A204.1 (cell line): ENCODE measurements around the gene TWF2.

ENCODE experiments used
- FAIRE-seq: peaks from 2 replicates; lab custom pipeline; 2012; peaks lifted over from hg19 to GRCh38; lab: Jason Lieb, UNC

Gene TWF2

DNA sequence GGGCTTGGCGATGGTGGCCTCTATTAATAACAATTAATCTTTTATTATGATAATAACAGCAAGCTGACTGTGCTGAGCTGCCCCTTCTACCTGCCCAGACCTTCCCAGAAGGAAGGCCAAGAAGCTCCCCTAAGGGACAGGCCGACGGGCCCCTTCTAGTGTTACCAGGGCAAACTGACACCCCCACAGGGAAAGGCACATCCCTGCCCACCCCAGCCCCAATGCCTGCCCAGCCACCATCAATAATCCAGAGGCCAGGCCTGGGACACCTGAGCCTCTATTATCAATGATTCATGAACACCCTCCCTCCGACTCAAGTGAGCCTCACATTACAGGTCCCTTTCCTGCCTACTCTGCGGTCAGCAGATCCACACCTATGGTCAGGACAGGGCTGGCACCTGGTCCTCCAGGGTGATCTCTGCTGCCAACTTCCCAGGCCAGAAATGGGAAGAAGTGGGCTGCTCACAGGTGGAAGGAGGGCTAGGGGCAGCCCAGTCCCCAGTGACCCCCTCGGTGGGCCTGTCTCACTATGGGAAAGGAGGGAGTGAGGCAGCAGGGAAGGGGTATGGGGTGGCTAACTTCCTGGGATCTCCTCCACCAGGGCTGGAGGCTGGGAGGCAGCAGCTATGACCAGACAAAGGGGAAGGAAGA lies 1.8 kb downstream of the TWF2 start:
- no peak for FAIRE-seq

DNA sequence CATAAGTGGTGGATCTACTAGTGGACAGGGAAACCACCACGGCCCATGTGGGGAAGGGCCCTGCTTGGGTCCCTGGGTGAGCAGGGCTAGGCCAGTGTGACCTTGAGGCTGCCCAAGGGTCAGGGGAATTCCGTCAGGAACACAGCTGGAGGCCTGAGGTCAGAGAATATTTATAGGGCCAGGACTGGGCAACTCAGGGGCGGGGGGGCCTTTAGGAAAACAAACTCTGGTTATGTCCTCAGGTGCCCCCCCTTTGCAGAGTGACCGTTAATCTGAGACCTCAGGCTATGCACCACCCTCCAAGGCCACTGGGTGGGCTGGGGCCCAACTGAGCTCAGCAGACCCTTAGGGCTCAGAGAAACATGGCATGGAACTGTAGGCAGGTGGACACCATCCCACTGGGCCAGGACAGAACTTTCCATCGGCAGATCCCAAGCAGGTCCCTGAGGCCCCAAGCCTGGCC lies 2.5 kb downstream of the TWF2 start:
- FAIRE-seq = no peak

DNA sequence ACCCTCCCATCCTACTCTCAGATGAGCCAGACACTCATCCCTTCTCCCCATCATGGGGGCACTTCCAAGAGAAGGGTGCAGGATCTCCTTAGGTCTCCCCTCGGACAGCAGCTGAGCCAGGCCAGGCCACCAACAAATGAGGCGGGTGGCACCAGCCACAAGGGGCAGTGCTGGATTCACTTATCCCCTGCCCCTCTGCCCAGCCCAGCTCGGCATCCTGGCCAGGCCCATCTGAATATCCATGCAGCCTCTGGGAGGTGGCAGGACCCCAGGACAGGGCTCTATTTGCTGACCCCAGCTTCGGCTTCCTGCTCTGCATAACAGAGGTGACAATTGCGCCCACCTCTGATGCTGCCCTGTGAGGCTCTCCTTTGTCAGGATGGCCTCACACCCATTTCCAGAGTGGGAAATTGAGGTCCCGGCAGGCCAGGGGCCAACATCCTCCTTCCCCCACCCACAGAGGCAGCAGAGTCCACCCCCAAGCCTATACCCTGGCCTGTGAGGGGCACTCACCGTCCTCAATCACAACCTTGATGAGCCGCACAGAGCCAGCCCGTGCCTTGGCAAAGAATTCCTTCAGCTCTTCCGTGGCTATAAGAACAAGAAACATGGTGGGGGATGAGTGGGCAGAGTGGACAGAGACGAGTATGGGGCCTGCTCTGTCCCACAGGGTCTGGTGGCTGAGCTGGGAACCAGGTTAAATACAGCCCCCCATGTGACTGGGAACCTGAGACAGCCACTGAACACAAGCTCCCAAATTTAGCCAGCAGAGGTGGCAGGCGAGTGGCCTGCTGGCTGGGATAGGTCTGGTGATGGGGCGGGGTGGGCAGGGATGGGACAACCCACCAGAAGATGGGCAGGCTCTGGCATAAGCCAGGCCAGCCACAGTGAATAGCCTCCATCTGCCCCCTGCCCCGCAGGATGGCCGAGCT lies 4.2 kb downstream of the TWF2 start:
- FAIRE-seq = no peak

DNA sequence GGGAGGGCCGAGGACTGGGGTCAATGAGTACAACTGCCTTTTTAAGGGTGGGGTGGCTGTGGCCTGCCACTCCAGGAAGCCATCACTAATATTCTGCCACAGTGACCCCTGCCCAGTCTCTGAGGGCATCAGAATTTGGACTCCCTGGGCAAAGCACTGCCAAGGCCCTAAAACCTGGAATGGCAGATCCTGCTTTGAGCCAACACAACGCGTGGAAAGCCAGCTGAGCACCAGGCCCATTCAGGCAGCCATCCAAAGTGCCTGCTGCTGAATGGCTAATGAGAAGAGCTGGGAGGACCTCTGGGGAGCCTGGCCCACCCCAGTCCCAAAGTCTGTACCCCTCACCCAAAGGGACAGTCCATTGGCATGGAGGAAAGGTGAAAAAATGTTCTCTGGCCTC lies 5.0 kb downstream of the TWF2 start:
- no peak for FAIRE-seq

DNA sequence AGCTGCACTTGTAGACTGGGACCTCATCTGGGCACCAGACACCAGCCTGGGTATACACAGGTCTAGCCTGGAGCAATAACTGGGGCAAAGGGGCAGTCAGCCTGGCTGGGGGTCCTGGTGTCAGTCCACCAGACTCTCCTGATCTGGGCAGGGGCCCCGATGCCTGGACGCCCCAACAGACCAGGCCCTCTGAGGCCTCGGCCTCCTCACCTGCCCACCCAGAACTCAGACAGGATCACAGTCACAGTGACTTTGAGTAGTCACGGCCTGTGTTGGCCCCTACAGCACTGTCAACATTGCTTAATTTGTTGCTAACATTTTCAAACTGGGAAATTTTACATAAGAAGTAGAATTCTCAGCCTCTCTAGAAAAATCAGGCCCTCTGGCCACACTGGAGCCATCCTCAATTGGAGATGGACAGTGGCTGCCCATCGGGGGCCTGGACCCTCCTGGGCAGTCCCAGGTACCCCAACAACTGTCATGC lies 5.8 kb downstream of the TWF2 start:
- FAIRE-seq = no peak

DNA sequence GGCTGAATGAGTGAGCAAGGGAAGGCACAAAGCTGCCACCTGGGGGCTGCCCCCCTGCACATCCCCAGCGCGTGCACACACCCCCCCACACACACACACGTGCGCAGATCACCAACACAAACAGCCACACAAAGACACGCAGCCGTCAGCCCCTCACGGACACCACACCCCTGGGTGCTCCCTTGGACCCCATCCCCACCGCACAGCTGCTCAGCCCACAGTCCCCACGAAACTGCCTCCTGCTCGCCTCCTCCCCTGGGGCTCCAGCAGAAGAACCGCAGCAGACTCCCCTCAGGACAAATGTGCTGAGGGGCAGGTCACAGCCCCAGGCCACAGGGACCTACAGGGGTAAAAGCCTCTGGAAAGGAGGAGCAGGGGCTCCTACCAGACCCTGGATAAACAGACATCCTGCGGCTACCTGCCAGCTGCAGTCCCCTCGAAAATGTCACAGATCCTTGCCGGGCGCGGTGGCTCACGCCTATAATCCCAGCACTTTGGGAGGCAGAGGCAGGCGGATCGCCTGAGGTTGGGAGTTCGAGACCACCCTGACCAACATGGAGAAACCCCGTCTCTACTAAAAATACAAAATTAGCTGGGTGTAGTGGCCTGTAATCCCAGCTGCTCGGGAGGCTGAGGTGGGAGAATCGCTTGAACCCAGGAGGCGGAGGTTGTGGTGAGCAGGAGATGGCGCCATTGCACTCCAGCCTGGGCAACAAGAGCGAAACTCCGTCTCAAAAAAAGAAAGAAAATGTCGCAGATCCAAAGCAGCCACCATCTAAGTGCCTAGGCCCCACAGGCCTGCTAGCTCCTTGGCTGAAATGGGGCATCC lies 6.5 kb downstream of the TWF2 start:
- FAIRE-seq = no peak

DNA sequence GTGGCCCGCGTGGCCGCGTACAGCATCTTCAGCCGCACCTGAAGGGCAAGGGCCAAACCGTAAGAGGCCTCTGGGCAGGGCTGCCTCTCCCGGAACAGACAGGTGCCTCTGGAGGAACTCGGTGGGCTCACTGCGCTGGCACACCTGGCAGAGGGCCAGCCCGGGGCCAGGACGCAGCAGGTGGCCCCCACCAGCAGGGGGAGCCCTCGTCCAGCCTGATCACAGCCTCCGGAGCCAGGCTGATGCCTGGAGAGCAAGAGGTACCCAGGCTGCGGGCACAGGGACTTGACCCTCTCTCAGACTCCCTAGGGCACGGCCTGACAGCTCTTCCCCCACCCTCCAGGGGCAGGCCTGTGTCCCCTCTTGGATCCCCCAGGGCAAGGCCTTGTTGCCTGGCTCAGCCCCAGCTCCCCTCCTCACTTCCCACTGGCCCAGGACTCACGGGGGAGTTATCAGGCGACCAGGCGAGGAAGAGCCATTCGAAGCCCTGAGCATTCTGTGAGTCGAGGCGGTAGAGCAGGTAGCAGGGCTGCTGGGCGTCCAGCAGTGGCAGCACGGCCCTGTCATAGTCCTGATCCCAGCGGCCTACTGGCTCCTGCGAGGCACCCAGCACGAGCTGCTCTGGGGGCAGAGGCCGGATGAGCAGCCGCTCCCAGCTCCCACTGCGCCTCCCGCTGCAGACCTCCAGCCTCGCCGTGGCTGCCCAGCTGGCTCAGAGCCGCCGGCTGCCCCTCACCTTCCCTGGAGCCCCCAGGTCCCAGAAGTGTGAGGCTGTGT lies 7.3 kb downstream of the TWF2 start:
- no peak for FAIRE-seq

DNA sequence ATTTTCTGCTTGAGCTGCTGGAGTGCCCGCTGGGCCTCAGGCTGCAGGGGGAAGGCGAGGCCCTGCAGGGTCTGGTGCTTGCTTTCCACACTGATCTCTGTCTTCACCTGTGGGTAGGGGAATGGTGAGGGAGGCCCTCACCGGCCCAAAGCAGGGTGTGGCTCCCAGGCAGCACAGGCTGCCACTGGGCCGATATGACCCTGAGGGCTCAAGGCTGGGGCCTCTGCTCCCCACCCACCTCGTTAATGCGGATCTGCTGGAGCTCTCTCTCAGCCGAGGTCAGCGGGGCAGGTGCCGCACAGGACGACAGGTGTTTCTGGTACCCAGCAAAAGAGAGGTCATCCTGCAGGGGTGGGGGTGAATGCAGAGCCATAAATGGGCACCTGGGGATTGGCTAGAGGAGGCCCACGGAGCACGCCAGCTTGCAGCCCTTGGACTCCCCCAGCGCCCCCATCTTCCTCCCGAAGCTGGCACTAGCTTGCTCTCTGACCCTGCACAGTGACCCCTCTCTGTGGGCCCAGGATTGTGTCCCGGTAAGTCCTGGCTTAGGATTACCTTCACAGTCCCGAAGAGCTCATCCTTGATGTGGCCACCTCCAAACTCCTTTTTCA lies 8.0 kb downstream of the TWF2 start:
- no peak for FAIRE-seq

DNA sequence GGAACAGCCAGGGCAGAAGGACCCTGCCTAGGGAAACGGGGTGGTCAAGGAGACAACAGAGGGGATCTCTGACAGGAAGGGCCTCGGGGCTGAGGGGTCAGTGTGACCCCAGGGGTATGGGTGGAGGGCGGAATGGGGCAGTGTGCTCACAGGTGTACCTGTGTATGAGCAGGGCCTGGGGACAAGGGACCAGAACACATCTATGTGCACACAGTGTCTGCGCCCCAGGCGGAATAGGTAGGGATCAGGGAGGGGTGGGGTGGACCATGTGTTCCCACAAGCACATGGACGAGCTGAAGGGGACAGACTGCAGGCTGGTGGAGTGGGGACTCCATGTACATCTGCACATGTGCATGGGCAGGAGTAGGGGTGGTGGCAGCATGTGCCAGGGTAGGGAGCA lies 8.5 kb downstream of the TWF2 start:
- FAIRE-seq = no peak

DNA sequence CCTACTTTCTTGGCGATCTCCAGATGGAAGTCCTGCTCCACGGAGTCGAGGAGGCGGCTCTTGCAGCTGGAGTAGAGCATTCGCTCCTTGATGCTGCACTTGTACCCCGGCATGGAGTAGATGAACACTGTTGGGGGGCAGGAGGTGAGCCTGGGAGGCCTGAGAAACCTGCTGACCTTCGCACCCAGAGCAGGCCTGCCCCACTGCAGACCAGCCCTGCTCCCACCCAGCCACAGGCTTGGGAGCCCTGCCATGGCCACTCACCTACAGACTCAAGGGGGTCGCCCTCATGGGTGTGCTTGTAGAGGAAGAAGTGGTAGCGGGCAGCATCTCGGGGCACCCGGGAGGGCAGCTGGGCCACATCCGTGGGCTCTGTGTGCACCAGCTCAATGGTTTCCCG lies 9.3 kb downstream of the TWF2 start:
- FAIRE-seq = no peak

DNA sequence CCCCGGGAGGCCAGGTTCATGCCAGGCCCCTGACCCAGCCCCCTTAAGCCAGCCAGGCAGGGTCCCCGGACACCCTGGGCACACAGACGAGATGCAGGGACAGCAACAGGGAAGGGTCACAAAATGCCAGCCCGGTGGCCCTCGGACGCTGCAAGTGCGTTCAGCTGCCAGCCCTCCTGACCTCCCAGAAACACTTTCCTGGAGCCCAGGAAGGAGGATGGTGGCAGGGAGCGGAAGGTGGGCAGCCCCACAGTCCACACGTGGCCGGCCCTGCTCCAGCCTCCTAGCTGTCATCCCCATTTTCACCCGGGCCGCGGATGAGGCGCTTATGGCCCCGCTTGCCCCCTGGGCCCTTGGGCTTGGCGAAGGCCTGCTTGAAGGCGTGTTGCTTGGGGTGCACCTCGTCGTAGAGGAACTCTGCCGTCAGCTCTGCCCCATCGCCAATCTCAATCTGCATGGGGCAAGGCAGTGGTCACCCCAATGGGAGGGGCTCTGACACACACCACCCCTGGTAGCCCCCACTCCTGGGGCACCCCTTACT lies 10.1 kb downstream of the TWF2 start:
- no peak for FAIRE-seq

DNA sequence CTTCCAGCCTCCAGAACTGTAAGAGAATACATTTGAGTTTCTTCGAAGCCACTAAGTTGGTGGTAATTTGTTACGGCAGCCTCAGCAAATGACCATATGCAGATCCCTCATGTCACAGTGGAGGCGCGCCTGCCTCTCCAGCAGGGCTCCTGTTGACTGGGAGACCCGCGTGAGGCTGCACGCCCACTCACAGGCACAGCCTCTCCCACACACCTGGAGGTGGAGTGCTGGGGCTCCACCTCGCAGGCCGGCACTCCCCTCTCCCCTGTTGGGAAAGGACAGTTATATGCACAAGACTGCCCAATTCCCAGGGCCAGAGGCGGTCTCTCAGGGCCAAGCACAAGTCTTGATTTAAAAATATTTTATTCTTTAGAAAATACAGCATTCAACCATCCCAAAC lies 10.7 kb downstream of the TWF2 start:
- FAIRE-seq = no peak

DNA sequence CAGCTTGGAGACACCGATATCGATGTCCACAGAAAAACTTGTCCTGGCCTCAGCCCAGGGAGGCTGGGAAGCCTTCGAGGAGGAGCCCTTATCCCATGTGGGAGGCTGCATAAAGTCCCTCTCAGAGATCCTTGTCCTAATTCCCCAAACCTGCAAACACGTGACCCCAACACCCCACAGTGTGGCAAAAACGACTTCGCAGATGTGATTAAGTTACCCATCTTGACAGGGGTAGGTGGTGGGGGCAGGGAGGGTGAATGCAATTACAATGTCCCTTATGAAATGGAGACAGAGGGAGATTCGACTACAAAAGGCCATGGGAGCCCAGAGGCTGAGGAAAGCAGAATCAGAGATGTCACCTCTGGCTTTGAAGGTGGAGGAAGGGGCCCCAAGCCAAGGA lies 11.2 kb downstream of the TWF2 start:
- FAIRE-seq = no peak

DNA sequence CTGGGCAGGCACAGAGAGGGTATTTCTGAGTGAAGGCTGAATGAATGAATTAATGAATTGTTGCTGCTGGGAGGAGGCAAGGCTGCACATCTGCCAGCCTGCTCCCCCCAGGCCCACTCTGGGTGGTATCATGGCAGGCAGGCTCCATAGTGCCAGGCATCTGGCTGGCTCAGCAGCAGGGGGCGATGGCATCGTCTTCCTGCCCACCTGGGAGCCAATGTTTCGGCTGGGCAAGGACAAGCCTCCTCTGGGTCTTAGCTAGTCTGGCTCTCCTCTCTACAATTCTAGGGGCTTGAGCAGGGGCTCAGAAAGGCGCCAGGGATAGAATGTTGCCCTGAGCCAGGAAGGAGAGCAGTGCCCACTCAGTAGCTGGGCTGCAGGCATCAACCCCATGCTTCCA lies 11.8 kb downstream of the TWF2 start:
- no peak for FAIRE-seq

DNA sequence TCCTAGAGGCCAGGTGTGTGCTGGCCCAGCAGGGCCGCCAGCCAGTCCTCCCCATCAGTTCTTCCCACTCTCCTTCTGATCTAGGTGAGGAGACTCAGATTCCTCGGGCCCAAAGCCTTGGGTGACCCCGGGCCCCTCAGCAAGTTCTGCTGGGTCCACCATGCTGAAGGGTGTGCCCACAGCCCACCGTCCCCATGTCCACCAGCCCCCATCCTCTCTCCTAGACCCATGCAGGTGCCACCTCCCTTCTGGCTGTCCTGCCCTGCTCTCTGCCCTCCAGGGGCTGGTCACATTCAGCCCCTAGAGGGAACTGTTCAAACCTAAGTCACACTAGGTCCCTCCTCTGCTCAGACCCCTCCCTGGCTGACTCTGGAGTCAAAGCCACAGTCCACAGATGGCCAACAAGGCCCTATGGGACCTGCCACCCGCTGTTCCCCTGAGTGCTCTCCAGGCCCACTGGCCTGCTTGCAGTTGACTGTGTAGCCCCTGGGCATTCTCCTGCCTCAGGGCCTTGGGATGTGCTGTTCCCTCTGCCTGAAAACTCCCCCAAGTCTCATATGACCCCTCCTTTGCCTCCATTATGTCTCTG lies 12.6 kb downstream of the TWF2 start:
- FAIRE-seq = no peak

DNA sequence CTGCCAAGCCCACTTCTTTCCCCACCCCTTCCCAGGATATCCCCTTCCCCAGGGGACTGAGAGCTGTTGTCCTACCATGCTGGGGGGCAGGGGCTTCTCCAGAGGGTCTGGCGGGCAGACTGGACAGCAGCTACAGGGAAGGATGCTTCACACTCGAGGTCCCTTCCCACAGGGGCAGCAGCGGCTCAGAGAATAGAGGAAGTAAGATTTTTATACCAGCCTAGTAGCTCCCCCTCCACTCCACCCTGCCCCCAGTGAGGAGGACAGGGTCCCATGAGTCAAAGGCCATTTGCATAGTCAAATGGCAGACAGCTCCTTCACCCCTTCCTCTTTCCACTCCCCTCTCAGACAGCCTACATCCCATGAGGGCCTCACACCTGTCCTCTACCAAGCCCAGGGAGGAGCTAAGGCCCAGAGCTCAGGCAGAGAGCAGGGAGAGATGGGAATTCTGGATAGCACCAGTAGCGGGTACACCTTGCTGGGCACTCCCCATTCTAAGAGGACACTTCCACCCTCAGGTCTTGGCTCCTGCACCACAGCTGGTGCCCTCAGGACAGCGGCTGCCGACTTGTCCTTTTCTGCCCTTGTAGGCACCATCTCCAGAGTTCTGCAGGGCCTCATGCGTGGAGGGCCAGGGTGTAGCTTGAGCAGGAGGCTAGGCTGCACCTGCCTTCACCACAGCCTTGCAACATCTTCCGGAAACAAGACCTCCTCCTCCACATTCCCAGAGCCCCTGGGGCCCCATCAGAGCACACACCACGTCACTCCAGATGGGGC lies 13.3 kb downstream of the TWF2 start, which contains the start of gene TLR9:
TSS of gene TLR9 (minus strand) at position 194 of the 777 bp plus-strand sequence. CDS start at position 78, 116 bp downstream.
- FAIRE-seq = no peak

DNA sequence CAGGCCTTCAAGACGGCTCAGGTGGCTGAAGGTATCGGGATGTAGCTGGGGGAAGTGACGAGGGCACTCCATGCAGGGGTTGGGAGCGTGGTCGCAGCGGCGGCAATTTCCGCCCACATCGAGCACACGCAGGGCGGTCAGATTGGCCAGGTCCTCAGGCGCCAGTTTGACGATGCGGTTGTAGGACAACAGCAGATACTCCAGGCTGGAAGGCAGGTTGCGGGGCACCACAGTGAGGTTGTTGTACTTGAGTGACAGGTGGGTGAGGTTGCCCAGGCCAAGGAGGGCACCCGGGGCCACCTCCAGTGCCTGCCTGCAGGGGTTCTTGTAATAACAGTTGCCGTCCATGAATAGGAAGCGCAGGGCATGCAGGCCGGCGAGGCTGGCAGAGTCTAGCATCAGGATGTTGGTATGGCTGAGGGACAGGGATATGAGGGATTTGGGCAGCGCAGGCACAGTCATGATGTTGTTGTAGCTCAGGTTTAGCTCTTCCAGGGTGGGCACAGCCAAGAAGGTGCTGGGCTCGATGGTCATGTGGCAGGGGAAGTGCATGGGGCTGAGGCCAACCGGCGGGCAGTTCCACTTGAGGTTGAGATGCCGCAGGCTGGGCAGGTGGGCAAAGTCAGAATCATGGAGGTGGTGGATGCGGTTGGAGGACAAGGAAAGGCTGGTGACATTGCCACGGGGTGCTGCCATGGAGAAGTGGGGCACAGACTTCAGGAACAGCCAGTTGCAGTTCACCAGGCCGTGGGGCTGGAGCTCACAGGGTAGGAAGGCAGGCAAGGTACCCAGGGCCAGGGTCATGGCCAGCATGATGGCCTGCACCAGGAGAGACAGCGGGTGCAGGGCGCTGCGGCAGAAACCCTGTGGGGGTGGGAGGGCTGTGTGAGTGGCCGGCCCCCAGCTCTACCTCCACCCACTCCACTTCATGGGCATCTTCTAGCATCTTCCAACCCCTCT lies 15.2 kb downstream of the TWF2 start:
- FAIRE-seq = no peak
